Measurements from ENCODE around the gene ASB16.
"Not testable (repeated sequence)": the region's sequence is repeated elsewhere in the genome, so short reads cannot be mapped to it uniquely, and the experiment has no call there.

ASB16 gene

GRCh38 chr17:44170499-44171201 is at the start of gene ASB16:
ASB16 (plus strand) TSS chr17:44170704; CDS start chr17:44170790, 86 bp downstream.
- no peak for DNase-seq (ENCODE audit: low read depth)

- no peak for DNase-seq (ENCODE audit: low read depth)
Measured at GRCh38 chr17:44120851-44121605, 49.5 kb upstream of the ASB16 start.

GRCh38 chr17:44121997-44122815 is 48.3 kb upstream of the ASB16 start:
- no peak for DNase-seq (ENCODE audit: low read depth)

GRCh38 chr17:44122816-44123355 is 47.6 kb upstream of the ASB16 start:
- no peak for DNase-seq (ENCODE audit: low read depth)

- peak; percentile 89 for DNase-seq (ENCODE audit: low read depth)
Measured at GRCh38 chr17:44123356-44124117, 47.0 kb upstream of the ASB16 start, which contains the start of gene HDAC5. HDAC5 (minus strand) TSS chr17:44123641; CDS start chr17:44117515, 6,126 bp downstream.

GRCh38 chr17:44124118-44124438 is 46.4 kb upstream of the ASB16 start:
- no peak for DNase-seq (ENCODE audit: low read depth)

GRCh38 chr17:44128383-44128782 is 42.1 kb upstream of the ASB16 start:
- DNase-seq (ENCODE audit: low read depth): no peak

- no peak for DNase-seq (ENCODE audit: low read depth)
Measured at GRCh38 chr17:44130693-44131349, 39.7 kb upstream of the ASB16 start.

- DNase-seq (ENCODE audit: low read depth): not testable (repeated sequence)
Measured at GRCh38 chr17:44131372-44131771, 39.1 kb upstream of the ASB16 start.

GRCh38 chr17:44132275-44132821 is 38.2 kb upstream of the ASB16 start:
- no peak for DNase-seq (ENCODE audit: low read depth)

- DNase-seq (ENCODE audit: low read depth): no peak
Measured at GRCh38 chr17:44133918-44134476, 36.5 kb upstream of the ASB16 start.

GRCh38 chr17:44134752-44135568 is 35.5 kb upstream of the ASB16 start:
- no peak for DNase-seq (ENCODE audit: low read depth)

GRCh38 chr17:44137891-44138709 is 32.4 kb upstream of the ASB16 start:
- DNase-seq (ENCODE audit: low read depth): peak; percentile 97

GRCh38 chr17:44143921-44144320 is 26.6 kb upstream of the ASB16 start:
- DNase-seq (ENCODE audit: low read depth): not testable (repeated sequence)

- DNase-seq (ENCODE audit: low read depth): no peak
Measured at GRCh38 chr17:44144966-44145739, 25.4 kb upstream of the ASB16 start.

- no peak for DNase-seq (ENCODE audit: low read depth)
Measured at GRCh38 chr17:44146375-44147346, 23.8 kb upstream of the ASB16 start.

GRCh38 chr17:44147812-44148211 is 22.7 kb upstream of the ASB16 start:
- DNase-seq (ENCODE audit: low read depth): no peak

Measured in fibroblast of the conjunctiva (primary cell).